ENCODE measurements around the gene LINGO3.

LINGO3 gene

GRCh38 chr19:2336528-2337328, 28.8 kb upstream of the LINGO3 start:
- ChIA-PET POLR2A (no interaction called here), CTCF (interaction anchor here (1.1 kb wide), 1 partner anchor 110 kb away, joined by 3 read pairs; no protein-coding TSS in a partner anchor)
- TF ChIP-seq, protein P1, sequence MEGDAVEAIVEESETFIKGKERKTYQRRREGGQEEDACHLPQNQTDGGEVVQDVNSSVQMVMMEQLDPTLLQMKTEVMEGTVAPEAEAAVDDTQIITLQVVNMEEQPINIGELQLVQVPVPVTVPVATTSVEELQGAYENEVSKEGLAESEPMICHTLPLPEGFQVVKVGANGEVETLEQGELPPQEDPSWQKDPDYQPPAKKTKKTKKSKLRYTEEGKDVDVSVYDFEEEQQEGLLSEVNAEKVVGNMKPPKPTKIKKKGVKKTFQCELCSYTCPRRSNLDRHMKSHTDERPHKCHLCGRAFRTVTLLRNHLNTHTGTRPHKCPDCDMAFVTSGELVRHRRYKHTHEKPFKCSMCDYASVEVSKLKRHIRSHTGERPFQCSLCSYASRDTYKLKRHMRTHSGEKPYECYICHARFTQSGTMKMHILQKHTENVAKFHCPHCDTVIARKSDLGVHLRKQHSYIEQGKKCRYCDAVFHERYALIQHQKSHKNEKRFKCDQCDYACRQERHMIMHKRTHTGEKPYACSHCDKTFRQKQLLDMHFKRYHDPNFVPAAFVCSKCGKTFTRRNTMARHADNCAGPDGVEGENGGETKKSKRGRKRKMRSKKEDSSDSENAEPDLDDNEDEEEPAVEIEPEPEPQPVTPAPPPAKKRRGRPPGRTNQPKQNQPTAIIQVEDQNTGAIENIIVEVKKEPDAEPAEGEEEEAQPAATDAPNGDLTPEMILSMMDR (IDR thresholded peaks at IDR 0.05; ENCODE audit: control extremely low read depth, extremely low read depth, low read depth, missing control alignments) = no peak
- DNase-seq (ENCODE audit: extremely low spot score) = no peak

DNA sequence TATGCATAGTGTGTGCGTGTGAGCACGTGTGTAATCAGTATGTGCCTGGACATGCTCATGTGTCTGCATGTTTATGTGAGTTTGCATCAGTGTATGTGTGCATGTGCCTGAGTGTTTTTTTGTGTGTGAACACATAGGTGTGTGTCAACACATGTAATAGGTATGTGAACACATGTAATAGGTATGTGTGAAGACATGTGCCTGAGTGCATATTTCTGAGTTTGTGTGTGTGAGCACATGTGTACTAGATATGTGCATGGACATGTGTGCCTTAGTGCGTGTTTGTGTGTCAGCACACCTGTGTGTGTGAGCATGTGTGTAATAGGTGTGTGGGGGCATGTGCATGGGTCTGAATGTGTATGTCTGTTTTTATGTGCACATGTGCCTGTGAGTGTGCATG, 27.9 kb upstream of the LINGO3 start:
- CTCF ChIA-PET = no interaction called here
- TF ChIP-seq, protein P1 (IDR thresholded peaks at IDR 0.05; ENCODE audit: control extremely low read depth, extremely low read depth, low read depth, missing control alignments) = no peak
- POLR2A ChIA-PET = no interaction called here
- DNase-seq (ENCODE audit: extremely low spot score) = no peak

GRCh38 chr19:2334986-2335846, 27.3 kb upstream of the LINGO3 start:
- no peak for DNase-seq (ENCODE audit: extremely low spot score)
- ChIA-PET POLR2A (no interaction called here), CTCF (no interaction called here)
- TF ChIP-seq, protein P1 (IDR thresholded peaks at IDR 0.05; ENCODE audit: control extremely low read depth, extremely low read depth, low read depth, missing control alignments) = no peak

- TF ChIP-seq, protein P1 (IDR thresholded peaks at IDR 0.05; ENCODE audit: control extremely low read depth, extremely low read depth, low read depth, missing control alignments) = no peak
- POLR2A ChIA-PET = no interaction called here
- no peak for DNase-seq (ENCODE audit: extremely low spot score)
- CTCF ChIA-PET = no interaction called here
These were observed 26.5 kb upstream of the LINGO3 start for GRCh38 chr19:2334426-2334825.

- DNase-seq (ENCODE audit: extremely low spot score) = no peak
- TF ChIP-seq, protein P1 (IDR thresholded peaks at IDR 0.05; ENCODE audit: control extremely low read depth, extremely low read depth, low read depth, missing control alignments) = no peak
- ChIA-PET POLR2A (no interaction called here), CTCF (interaction anchor here (0.8 to 1.4 kb wide), 2 partner anchors 58 to 187 kb away, joined by 3 to 4 read pairs; no protein-coding TSS in a partner anchor)
These were observed 25.9 kb upstream of the LINGO3 start for GRCh38 chr19:2333807-2334211.

DNA sequence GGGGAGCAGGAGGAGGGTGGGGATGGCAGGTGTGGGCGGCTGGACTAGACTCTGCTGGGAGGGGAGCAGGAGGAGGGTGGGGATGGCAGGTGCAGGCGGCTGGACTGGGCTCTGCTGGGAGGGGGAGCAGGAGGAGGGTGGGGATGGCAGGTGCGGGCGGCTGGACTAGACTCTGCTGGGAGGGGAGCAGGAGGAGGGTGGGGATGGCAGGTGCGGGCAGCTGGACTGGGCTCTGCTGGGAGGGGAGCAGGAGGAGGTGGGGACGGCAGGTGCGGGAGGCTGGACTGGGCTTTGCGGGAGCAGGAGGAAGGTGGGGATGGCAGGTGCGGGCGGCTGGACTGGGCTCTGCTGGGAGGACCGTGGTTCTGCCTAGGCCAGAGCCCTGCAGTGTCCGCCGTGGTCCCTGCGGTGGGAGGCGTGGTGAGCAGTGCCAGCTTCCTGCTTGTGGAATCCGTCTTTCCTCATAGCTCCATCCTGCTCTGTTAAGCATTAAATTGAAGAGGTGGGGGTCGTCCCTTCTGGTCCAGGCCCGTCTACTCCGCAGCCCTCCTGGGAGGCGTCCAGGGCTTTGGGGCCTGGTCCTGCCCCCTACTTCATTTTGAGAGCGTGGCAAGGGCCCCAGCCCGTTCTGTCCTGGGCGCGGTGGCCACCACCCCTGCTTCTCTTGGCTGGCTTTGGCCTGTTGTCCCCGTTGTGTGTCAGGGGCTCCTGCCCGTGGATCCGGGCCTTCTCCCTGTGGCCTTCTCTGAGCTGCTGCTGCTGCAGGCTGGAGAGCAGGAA, 25.3 kb upstream of the LINGO3 start:
- DNase-seq (ENCODE audit: extremely low spot score) = no peak
- POLR2A ChIA-PET = no interaction called here
- TF ChIP-seq, protein P1 (IDR thresholded peaks at IDR 0.05; ENCODE audit: control extremely low read depth, extremely low read depth, low read depth, missing control alignments) = no peak

More for the DNA sequence above, 25.3 kb upstream of the LINGO3 start:
- CTCF ChIA-PET = interaction anchor here (0.8 to 1.4 kb wide), 2 partner anchors 59 to 187 kb away, joined by 3 to 4 read pairs; no protein-coding TSS in a partner anchor

All from GM10248 (cell line).